HG03432 (cell line): Measurements from ENCODE around the gene GALNT9.
"Not testable (repeated sequence)": the region's sequence is repeated elsewhere in the genome, so short reads cannot be mapped to it uniquely, and the experiment has no call there.

Experiments used
- ATAC-seq: cut with Tn5 transposase; IDR thresholded peaks from one replicate; pipeline ENCODE4 v1.9.1; 2021; ENCODE audit warnings: mild to moderate bottlenecking, moderate library complexity; ENCODE audit not compliant: unreplicated experiment

Gene GALNT9

DNA sequence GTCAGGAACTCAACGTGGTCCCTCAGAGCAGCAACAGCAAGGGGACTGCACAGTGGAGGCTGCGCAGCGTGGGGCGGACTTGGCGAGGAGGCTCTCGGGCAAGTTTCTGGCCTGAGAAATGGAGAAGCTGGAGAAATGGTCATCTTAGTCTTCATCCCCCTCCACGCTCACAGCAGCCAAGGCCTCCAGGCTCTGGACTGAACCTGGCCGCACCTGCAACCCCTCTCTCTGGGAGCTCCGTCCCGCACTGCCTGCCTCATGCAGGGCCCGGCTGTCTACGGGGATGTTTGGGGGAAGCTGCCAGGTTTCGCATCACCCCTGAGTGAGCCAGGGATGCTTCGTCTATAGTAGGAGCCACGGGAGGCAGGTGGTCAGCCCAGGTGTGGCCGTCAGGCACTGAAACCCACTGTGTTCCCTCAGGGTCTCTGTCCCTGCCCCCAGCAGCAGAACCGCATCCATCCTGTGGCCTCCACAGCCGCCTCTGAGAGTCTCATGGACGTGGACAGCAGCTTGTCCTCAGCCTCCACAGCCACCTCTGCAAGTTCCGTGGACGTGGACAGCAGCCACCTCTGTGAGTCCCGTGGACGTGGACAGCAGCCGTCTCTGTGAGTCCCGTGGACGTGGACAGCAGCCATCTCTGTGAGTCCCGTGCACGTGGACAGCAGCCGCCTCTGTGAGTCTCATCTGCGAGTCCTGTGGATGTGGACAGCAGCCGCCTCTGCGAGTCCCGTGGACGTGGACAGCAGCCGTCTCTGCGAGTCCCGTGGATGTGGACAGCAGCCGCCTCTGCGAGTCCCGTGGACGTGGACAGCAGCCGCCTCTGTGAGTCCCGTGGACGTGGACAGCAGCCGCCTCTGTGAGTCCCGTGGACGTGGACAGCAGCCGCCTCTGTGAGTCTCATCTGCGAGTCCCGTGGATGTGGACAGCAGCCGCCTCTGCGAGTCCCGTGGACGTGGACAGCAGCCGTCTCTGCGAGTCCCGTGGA, 29.1 kb upstream of the GALNT9 start:
- not testable (repeated sequence) for ATAC-seq

GRCh38 chr12:132357623-132358186, 28.3 kb upstream of the GALNT9 start:
- ATAC-seq = no peak

DNA sequence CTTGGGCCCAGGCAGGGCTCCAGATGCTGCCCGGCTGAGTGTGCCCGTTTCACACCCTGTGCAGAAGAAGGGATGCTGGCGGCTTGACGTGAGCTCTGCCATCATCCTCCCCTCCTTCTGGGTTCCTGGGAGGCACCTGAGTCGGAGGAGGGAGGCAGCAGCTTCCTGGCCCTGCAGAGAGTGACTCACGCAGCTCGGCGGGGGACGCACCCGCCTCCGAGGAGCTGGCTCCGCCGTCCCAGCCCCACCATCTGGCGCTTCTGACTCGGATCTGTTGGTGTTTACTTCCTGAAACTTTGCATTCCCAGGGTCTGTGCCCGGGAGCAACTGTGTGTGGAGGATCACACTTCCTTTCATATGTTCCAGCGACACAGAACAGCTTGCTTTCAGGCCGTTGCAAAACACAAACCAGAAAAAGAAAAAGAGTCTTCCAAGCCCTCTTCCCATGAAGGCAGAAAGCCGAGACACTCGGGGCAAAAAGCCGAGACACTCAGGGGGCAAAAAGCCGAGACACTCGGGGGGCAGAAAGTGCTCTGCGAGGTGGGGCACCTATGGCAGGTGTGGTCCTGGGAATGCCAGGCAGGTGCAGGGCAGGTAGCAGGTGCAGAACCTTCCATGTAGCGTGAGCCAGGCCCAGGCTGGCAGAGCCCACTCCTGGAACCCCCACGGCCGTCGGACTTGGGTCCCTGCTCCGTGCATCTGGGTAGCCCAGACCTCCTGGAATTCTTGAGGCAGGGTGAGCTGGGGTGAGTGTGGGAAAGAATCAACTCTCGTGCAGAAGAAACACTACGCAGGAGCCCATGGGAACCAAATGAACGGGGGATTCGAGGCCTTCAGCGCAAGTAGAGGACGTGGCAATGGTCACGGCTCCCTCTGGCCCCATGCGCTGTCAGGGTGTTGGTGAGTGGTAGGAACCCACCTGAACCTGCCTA, 27.6 kb upstream of the GALNT9 start:
- ATAC-seq = no peak

DNA sequence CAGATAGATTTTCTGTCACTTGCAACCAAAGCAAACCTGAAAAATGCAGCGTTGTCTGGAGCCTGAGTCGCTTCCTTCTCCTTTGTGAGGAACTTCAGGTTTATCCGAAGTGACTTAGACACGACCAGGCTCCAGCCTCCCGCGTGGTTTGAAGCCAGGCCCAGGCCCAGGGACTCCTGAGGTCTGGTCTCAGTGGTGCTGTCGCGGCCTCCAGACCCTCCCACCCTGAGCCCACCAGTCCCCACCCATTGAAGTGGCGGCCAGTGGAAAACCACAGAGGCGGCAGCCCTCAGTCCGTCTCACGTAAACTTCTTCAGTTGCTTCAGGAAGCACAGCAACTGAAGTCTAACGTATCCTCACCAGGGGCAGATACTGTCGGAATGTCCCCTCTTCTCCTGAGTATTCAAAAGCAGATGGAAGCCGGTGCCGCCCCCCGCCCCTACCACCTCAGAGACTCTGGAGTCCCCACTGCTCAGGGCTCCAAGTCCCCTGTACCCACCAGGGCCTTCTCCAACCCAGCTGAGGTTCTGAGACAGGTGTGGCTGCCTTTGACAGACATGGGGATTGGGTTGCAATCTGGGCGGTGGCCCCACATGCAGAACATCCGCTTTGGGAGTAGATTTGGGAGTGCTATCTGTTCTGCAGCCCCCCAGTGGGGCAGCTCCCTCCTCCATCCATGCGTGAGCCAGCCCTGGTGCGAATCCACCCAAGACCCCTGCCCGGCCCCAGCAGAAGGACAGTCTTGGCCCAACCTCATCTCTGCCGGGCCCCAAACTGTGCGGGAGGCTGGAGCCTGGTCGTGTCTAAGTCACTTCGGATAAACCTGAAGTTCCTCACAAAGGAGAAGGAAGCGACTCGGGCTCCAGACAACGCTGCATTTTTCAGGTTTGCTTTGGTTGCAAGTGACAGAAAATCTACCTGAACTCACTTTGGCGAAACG, 26.6 kb upstream of the GALNT9 start:
- no peak for ATAC-seq

GRCh38 chr12:132354982-132355680, 25.7 kb upstream of the GALNT9 start:
- ATAC-seq = no peak

DNA sequence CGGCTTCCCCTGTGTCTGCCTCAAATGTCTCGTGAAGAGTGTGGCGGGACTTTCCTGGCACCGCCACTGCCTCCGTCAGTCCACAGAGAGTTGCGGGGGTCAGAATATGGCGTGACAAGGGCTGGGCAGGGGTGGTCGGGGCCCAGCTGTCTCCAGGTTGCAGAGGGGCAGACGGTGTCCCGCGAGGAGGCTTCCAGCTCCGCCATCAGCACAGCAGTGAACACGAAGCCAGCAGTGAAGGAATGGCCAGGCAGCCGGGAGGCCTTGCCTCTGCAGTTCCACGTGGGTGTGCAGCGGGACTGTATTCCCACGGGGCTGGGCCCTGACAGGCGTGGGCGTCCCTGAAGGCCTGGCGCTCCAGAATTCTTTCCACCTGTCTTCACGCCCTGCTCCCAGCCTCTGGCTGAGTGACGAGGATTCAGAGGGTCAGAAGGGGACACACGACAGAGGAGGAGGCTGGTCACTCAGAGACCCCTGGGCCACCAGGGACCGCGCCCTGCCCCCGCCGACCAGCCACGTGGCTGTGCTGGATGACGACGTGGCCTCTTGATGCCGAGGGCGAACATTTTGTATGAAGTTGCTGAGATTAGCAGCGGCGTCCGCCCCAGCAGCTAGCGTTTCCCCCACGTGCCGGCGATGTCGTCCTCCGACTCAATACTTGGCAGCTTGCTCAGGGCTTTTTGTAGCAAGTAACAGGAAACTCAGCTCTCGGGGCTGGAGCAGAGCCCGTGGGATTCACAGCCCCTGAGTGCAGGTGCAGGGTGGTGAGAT, 25.0 kb upstream of the GALNT9 start:
- no peak for ATAC-seq

DNA sequence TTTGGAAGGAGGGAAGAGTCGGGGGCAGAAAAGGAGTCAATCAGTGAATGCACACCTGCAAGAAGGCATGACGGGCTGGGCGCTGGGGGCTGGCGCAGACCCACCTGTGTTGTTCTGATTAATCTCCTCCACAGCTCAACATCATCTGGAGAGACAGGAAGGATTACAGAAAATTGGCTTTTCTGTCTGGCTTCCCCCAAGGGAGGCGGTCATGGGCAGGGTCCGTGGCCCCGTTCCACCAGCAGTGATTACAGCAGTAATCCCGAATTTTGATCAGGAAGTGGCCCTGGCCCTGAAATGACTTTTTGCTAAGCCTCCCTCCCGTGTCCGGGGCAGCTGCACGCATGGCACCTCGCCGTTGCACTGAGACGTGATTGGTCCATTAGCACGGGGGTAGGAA, 24.4 kb upstream of the GALNT9 start:
- ATAC-seq = no peak

- ATAC-seq = no peak
Measured at GRCh38 chr12:132352896-132353800, 23.8 kb upstream of the GALNT9 start.

DNA sequence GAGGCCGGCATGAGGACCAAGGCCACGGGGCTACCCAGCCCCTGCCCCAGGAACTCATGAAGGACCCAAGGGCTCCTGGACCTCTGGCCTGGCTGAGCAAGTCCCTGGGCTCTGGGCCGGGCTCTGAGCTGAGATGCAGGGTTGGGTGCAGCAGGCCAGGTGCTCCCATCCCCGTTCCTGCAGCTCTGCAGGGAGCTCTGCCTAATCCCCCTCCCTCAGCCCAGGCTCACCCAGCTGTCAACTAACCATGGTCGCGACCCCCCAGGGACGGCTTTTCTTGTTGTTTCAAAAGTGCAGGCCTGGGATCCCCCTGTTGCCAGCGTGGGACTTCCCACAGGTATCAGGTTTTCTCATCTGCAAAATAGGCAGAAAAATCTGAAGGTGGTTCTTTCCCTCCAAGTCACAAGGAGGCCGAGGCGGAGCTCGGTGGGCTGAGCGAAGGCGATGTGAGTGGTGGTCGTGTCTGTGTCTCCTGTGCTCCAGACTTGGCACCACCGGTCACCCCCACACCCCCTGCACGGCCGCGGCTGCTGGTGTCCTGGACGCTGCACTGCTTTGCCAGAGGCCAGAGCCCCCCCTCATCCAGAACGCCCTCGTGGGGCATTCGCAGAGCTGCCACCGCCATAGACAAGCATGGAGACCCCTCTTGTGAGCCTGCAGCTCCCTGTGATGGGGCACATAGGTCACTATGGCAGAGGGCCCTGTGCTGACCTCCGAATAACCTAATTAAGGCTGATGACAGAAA, 22.5 kb upstream of the GALNT9 start:
- ATAC-seq = no peak

DNA sequence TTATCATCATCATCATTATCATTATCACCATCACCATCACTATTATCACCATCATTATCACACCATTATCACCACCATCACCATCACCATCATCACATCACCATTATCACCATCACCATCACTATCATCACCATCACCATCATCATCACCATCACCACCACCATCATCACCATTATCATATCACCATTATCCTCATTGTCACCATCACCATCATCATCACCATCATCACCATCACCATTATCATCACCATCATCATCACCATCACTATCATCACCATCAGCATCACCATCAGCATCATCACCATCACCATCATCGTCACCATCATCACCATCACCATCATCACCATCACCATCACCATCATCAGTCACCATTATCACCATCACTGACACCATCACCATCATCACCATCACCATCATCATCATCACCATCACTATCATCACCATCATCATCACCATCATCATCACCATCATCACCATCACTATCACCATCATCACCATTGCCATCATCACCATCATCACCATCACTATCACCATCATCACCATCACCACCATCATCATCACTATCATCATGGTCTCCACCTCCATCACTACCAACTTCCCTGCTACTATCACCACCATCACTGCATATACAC, 20.2 kb upstream of the GALNT9 start:
- ATAC-seq = no peak

DNA sequence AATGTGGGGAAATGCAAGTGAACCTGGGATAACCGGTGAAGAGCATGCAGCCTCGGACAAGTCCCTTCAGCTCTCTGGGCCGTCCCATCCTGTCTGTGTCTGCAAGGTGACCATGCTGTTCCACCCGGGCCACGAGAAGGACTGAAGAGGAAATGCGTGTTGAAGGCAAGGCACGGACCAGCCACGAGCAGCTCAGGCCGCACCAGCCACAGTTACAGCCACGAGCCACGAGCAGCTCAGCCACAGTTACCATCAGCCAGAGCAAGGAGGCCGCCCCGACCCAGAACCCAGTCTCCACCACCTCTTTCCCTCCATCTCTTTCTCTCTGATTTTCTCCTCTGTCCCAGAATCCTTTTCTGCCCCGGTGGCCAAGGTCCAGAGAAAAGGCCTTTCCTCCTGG, 18.8 kb upstream of the GALNT9 start:
- ATAC-seq = no peak

GRCh38 chr12:132347176-132347855, 17.9 kb upstream of the GALNT9 start:
- ATAC-seq = no peak

- ATAC-seq = no peak
Measured at GRCh38 chr12:132346471-132347175, 17.2 kb upstream of the GALNT9 start.

DNA sequence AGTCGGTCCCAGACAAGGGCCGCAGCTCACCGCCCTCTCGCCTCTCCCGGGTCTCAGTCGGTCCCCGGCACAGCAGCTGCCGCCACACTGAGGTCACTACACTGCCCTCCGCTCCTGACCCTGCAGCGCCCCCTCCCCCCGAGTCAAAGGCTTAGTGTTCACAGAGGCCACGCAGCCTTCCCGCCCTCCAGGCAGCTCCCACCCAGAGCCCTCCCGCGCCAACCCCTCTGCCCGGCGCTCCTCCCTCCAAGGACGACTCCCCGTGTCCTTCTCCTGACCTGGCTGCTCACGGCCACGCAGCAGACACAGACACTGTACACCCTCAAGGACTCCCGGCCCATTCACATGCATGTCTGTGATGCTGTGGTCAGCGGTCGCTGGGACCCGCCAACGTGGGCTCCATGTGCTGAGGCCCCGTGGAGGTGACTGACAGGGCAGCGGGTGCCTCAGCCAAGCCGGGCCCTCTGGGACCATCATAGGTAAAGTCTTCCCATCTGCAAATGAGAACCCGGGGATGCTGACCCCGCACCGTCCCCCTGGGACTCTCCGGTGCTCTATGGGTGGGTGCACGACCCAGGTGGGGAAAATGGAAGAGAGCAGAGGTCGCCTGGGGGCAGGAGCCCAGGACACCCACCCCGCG, 16.3 kb upstream of the GALNT9 start:
- no peak for ATAC-seq

GRCh38 chr12:132345126-132345525, 15.7 kb upstream of the GALNT9 start:
- ATAC-seq = no peak
